ENCODE data around the gene PSMB7.

PSMB7 gene

DNA sequence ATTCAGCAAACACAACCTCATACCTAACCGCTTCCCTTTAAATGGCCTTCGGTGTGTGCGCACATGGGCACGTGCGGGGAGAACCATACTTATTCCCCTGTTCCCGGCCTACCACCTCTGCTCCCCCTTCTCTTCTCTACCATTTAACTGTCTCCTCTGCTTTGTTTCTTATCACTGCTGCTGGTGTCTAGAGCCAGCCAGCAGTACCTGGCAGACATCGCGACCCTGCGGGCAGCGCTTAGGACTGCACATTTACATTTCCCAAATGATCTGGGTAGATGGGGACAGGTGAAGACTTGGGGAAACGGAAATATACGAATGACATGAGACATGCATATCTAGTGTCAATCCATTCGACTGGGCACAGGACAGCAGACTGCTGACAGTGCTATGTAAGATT is 56.6 kb downstream of the PSMB7 start:
- DNase-seq (ENCODE audit: low read depth in 2 of 2, low spot score in 1 of 2): no peak

DNA sequence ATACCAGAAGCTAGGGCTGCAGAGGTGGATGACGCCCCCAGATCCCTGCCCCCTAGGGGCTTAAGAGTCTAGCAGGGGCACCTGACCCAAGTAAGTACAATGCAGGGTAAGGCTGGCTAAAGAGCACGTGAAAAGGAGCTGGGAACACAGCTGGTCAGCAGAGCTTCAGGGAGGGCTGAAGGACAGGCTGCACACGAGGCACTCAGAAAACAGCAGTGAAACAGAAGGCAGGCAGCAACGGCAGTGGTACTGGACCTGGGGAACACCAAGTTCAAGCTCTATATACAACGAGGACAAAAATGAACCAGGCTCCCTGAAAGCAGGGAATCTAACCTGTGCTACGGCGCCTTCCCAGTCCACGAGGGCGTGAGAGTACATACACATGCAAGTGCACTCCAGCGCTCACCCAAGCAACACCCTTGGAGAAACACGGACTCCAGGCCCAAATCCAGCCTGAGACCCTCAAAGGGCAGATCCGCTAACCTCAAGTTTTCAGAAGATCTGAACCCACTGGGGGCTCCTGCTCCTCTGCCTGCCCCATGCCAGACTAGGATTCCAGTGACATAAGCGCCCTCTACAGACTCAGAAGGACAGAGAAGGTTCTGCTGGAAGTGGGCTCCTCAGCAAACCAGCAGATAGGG is 57.4 kb downstream of the PSMB7 start:
- no peak for DNase-seq (ENCODE audit: low read depth in 2 of 2, low spot score in 1 of 2)

DNA sequence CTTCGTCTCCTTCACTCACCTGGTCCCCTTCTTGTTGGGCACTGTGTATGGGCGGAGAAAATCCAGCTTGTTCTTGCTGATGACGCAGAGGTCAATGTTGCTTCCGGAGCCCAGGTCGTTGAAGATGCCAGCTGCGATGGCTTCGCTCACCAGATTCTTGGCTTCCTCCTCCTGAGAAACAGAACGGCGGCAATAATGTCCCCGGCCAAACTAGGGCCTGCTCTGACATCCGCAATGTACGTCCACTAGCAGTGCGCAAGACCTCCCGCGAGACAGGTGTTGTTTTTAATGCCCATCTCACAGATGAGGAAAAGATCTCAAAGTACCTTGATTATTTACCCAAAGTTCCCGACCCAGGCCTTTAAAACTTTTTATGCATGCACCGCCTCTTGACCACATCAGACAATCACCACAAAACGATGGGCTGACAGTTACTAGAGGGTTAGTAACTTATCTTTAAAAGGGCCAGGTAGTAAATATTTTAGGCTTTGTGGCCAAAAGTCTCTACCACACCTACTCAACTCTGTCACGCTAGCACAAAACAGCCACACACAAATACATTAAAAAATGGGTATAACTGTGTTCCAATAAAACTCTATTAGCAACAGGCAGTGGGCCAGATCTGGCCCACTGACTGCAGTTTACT is 58.4 kb downstream of the PSMB7 start:
- DNase-seq (ENCODE audit: low read depth in 2 of 2, low spot score in 1 of 2): no peak

DNA sequence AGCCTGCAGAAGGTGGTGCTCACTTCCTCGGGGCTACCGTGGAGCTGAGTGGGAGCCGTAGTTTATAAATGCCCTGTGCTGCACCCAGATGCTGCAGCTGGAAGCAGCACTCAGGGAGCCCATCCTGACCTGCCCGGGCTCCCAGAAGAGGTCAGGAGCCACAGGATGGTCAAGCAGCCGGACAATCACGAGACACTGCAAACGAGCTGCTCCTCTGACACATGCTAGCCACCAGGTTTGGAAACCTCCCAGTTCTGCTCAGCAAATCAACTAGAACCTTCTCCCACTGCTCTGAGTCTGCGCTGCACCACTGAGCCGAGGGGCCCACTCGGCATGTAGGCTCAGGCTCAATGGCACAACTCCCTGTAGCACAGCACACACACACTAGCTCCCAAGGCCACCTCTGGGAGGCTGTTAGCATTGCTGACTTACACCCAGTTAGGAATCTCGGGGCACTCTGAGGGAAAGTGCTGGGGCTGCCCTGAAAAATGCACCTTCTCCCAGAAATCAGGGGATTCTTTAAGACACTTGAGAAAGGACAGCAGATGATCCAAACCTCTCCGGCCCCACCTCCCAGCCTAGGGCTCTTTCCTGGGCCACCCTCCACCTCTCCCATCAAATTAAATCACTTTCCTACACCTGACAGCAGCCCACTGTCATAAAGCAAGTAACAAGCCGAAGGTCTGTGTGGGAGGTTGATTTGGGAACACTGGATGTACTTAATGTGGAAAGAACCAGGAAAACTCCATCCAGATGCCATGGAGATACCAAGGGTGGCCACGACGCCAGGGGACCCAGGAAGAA is 59.1 kb downstream of the PSMB7 start:
- DNase-seq (ENCODE audit: low read depth in 2 of 2, low spot score in 1 of 2): no peak

DNA sequence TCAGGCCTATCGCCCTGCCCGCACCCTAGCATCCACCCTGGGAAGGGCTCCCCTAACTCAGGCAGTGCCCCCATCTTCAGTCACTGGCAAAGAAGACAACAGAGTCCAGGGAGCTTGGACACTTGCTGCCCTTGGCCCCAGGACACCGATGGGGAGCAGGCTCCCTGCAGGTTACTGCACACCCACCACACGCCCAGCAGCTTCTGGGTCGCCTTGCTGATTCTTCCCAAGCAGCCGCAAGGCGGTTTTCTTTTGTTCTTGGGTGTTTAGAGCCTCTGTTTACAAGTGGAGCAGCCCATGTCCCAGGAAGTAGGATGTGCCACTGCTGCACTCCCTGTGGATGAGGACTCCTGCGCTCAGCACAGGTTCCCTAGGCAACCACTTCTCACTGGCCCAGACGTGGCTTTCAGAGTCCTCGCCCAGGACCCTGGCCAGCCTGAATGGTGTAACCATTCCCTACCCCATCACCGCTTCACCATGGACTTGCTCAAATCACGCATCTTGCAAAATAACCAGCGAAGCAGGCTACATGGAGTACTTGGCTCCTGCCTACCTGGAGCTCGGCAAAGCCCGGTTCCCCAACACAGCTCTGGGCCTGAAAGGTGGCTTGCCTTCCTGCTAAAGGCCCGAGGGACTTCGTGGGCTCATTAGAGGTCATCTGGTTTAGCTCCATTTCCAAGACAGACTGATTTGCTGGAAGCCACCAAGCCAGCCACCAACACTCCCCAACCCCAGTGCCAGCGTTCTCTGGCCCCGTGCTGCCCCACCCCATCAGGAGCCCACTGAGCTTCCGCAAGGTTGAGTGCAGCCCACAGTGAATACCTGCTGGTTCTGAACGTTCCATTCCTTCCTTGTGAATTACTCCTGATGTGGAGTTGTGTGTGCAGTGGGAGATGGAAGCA is 60.0 kb downstream of the PSMB7 start:
- no peak for DNase-seq (ENCODE audit: low read depth in 2 of 2, low spot score in 1 of 2)

DNA sequence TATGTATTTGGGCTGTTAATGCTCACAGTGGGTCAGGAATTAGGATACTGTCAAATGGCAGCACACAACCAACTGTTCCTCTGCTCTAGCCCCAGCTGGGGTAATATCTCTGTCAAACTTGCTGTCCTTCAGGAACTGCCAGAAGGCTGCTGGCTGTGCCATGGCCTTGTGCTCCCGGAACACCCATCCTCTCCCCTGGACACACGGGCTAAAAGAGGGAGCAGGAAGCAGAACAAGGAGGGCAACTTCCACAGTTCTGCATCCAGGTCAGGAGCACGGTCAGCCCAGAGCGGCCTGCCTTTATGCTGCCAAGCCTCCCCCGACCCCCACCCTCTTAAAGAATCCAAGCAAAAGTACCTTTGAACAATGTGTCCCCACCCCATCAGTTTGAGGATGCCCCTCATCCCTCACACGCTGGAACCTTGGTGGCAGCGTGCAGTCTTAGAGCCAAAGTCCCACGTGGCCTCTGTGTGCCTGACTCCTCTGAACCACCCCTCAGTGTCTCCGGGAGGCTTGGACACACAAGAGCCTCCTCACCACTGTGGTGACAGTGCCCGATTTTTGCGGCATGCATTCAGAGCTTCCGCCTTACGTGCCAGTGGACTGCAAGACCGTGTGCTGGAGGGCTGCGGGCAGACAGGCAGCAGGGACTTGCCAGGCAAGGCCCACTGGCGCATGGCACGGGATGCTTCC is 60.8 kb downstream of the PSMB7 start:
- DNase-seq (ENCODE audit: low read depth in 2 of 2, low spot score in 1 of 2): no peak

DNA sequence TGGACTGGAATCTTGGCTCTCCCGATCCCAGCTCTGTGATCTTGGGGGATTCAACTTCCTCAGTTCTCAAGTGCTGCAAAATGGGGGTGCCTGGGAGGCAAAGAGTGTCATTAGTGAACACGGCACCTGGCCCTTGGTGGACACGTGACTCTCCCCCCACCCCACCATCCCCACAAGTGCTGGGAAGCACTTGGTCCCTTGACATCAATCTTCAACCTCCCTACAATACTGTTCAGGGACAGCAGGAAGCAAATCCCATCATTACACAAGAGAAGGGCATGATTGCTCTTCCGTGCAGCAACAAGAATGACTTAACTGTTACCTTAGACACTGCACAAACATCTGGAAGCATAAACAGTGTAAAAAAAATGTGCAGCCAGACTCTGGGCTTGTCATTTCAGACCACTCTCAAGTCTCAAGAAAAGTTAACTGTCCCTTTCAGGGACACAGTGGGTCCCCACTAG is 61.4 kb downstream of the PSMB7 start:
- DNase-seq (ENCODE audit: low read depth in 2 of 2, low spot score in 1 of 2): no peak

DNA sequence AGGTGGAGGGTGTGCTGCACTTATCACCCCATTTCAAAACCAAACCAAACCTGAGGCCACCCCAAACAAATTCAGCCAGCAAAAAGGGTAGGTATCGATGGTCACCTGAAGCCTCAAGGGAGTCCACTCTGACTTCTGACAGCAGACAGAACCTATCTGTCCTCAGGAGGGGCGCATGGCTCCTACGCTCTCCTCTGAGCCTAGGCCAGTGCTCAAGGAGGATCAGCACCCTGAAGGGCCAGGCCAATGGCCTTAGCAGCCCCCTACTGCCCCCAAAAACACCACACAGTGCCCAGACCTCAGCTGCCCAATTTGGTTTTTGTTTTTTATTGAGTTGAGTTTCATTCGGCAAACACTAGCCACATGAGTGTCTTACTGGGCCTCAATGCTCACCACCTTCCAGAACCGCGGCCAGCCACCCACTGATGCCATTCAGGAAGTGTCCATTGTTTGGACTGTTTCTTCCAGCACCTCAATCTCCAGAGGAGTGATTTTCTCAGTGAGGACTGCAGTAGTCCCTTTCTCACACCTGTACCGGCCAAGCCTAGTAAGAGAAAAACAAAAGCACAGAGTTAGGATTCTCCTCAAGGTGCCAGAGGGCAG is 62.0 kb downstream of the PSMB7 start:
- DNase-seq (ENCODE audit: low read depth in 2 of 2, low spot score in 1 of 2): no peak

DNA sequence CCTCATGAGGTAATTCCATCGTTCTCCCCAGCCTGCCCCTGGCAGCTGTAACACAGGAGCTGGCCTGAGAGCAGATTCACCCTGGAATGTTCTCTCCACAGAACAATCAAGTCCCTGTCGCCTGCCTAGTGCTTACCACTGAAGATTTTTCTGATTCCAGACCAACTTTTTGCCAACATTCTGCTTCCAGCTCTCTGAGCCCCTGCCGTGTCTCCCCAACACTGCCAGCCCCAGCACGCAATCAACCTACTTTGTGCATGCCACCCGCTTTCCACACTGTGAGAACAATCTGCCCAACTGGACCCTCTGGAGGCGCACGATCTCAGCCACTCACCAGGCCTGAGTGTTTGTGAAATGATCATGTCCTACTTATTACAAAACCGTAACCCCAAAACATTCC is 62.6 kb downstream of the PSMB7 start:
- no peak for DNase-seq (ENCODE audit: low read depth in 2 of 2, low spot score in 1 of 2)

DNA sequence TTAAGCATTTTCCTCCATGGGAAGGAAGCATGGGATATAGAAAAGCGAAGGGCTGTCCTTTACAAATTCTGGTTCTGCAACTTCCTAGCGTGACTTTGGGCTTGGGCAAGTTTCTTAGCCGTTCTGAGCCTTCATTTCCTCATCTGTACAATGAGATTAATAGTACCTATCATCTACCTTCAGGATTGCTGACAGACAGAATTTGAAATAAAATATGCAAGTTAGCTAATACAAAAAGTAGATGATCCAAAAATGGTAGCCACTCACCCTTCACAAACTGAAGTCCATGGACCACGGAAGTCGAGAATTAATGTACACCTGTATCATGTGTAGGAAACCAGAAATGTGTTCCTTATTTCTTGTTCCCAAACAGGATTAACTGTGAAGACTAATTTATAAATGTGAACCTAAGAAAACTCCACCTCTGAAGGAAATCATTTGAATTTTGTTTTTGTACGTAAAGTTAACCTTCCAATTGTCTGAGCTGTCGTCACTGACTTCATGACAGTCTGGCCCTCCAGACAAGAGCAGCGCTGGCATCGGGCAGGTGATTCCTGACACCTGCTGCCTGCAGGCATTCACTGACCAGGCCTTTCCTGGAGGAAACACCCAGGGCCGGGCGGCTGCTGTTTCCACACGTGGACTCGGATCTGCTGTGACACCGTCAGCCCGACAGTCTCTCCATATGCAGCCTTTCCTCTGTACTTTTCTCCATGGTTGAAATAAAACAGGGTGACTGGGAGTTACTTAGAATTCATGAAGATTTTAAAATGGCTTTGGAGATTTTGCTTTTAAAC is 63.4 kb downstream of the PSMB7 start:
- no peak for DNase-seq (ENCODE audit: low read depth in 2 of 2, low spot score in 1 of 2)

DNA sequence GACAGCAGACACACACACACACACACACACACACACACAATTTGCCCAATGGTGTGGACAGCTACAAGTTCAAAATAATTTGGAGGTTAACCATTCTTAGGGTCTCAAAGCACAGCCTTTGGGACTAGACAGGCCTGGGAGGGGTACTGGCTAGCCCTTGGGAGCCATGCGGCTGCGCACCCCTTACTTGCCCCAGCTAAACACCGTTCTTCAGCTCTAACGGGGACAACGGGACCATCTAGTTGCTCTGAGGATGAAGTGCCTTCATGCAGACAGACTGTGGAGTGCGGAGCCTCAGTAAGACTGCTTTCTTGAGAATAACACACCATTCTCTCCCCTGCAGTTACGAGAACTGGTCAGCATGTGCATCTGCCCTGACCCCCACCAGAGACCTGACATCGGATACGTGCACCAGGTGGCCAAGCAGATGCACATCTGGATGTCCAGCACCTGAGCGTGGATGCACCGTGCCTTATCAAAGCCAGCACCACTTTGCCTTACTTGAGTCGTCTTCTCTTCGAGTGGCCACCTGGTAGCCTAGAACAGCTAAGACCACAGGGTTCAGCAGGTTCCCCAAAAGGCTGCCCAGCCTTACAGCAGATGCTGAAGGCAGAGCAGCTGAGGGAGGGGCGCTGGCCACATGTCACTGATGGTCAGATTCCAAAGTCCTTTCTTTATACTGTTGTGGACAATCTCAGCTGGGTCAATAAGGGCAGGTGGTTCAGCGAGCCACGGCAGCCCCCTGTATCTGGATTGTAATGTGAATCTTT is 64.6 kb downstream of the PSMB7 start:
- DNase-seq (ENCODE audit: low read depth in 2 of 2, low spot score in 1 of 2): no peak

DNA sequence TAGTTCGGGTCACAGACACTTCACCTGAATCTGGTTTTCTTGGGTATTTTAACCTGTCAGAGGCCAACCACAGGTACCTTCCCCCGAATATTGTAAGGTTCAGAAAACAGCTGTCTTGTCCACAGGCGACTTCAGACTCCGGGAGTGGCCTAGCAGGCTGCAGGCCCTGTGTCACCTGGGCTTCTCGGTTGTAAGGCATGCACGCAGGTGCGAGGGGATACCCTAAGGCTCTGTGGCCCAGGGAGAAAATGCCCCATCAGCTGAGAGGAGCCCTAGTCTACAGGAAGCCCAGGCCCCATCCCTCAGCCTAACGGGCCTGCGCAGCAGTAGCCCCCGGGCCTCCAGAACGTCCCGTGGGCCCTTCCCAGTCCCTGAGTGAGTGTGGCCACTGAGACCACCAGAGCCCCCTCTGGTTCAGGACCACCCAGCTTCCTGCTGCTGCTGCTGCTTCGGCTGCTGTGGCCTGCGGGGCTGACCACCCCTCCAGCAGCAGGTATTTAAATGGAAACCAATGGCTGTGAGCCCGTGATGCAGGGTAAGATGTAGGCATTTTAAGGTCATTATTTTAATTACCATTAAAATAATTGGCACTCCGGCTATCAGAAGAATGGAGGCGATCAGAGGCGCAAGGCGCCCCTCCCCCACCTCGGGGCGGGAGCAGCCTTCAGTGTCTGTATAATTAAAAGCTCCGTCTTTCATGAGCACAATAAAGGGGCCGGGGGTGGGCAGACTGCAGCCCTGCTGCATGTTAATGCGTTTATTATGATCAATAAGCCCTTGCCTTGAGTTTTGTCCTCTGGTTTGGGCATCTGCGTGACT is 65.4 kb downstream of the PSMB7 start:
- no peak for DNase-seq (ENCODE audit: low read depth in 2 of 2, low spot score in 1 of 2)

DNA sequence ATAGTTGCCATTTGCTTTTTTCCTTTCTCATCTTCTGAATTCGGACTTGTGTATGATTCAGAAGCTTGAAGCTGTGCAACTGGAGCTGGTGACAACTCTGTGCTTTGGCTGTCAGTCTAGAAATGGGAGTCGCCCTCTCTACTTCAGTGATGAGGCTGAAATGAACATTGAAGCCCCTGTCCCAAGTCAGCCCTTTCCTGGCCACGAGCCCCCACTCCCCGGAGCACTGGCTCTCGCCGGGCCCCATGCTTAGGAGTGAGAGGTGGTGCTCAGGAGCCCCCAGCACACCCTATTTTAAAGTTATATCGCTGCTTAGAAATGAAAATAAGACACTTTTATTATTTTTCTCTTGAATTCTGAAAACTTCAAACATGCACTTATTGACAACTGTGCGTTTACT is 66.0 kb downstream of the PSMB7 start:
- no peak for DNase-seq (ENCODE audit: low read depth in 2 of 2, low spot score in 1 of 2)

DNA sequence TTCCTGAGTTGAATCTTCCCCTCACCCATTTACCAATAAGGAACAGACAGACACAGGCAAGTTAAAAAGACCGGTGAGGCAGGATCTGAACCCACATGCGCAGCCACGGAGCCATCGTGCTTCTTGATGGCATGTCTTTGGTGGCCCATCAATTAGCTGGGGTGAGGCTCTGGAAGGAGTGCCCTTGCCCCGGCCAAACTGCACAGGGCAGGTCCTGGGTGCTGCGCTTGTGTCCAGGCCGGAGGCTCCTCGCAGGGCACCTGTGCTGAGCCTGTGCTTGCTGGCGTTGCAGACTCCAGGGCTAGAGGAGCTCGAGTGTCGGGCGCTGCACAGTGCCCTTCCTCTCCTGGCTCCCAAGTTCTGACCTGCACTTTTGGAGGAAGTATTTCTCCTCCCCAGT is 66.4 kb downstream of the PSMB7 start:
- no peak for DNase-seq (ENCODE audit: low read depth in 2 of 2, low spot score in 1 of 2)

DNA sequence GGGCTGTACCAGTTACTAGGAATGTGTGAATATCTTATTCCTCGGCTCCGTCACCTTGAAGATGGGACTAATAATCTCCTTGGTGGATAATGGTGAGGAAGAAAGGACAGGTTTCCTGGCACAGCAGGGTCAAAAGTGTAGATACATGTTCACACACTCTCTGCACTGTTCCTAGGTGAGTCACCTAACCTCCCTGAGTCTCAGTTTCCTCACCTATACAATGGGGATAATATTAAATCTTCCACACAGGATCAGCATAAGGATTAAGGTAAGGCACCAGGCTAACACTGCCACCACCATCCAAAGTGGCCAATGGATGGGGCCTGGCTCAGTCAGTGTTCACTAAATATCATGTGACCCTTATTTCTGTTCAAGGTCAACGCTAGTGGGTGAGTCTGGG is 66.9 kb downstream of the PSMB7 start:
- no peak for DNase-seq (ENCODE audit: low read depth in 2 of 2, low spot score in 1 of 2)

DNA sequence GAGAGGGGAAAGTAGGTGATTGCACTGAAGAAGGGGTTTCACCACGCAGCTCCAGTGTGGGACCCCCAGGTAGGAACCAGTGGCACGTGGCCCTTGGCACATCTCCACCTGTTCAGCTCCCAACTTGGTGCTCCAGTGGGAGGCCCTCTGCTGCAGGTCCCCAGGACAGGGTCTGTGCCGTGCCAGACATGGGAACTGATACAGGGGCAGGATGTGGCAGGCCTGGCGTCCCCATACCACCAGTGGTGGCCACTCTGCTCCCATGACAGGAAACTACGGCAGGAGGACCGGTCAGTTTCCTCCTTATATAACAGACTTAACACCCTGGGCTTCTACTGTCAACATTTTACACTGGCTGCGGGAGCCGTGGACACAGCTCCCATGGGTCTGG is 67.3 kb downstream of the PSMB7 start:
- DNase-seq (ENCODE audit: low read depth in 2 of 2, low spot score in 1 of 2): no peak

DNA sequence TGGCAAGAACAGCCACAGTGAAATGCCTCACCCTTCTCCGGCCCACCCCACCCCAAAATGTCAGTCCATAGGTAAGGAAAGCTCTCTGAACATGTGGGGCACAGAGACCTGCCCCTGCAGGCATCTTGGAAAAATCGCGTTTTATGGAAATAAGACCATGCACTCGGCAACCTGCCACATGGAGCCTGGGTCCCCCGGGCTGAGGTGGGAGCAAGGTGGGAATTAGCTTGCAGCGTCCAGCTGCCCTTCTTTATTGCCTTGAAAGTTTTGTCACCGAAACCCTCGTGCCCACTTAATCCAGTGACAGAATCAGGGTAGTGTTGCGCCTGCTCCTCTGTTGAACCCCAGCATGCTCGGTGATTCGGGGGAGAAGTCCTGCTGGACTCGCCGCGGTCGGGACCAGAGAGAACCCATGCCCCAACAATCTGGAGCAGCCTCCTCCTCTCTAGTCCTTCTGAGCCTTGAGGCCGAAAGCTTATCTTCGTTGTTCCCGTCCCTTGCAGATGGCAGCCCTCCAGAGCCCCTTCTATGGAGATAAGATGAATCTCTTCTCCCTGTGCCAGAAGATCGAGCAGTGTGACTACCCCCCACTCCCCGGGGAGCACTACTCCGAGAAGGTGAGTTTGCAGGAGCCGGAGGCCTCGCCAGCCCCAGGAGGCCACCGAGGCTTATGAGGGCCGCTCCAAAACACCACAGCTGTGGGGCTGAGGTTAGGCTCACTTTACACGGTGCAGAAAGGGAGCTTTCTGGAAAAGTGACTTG is 67.9 kb downstream of the PSMB7 start:
- no peak for DNase-seq (ENCODE audit: low read depth in 2 of 2, low spot score in 1 of 2)
